GM18498 (cell line): ENCODE results near the gene PHLPP1.
"Not testable (repeated sequence)": the region's sequence is repeated elsewhere in the genome, so short reads cannot be mapped to it uniquely, and the experiment has no call there.

Experiments
- ATAC-seq: cut with Tn5 transposase; IDR thresholded peaks from one replicate; pipeline ENCODE4 v1.9.1; 2021; ENCODE audit warnings: mild to moderate bottlenecking, moderate library complexity; ENCODE audit not compliant: unreplicated experiment

The PHLPP1 gene

DNA sequence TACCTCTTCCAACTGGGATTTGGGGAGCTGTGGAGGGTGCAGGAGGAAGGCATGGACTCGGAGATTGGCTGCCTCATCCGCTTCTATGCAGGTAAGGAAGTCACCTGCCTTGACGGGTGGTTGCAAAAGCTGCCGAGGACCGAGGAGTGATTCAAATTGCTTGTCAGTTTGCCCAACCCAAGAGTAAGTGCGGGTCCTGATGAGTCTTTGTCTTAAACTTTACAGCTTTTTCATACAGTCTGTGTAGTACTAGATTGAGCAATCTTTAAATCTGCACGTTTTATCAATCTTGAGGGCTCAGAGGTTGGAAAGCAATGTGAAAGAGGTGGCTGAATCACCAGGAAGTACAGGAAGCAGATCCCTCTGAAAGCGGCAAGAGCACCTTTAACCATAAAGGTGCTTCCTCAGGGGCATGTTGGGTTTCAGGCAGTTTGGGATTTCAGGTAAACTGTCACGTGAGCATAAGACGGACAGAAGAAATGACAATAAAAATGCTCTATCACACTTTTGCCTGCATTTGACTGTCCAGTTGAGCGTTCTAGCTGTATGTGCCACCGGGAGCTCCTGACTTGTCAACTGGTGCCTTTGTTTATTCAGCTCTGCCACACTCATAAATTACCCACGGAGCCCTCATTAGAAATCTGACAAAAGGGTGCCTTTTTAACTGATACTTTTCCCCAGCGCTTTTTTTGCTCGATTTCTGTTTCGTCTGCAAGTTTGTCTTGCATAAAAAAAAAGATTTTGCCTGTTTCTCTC lies 2.0 kb downstream of the PHLPP1 start:
- no peak for ATAC-seq

DNA sequence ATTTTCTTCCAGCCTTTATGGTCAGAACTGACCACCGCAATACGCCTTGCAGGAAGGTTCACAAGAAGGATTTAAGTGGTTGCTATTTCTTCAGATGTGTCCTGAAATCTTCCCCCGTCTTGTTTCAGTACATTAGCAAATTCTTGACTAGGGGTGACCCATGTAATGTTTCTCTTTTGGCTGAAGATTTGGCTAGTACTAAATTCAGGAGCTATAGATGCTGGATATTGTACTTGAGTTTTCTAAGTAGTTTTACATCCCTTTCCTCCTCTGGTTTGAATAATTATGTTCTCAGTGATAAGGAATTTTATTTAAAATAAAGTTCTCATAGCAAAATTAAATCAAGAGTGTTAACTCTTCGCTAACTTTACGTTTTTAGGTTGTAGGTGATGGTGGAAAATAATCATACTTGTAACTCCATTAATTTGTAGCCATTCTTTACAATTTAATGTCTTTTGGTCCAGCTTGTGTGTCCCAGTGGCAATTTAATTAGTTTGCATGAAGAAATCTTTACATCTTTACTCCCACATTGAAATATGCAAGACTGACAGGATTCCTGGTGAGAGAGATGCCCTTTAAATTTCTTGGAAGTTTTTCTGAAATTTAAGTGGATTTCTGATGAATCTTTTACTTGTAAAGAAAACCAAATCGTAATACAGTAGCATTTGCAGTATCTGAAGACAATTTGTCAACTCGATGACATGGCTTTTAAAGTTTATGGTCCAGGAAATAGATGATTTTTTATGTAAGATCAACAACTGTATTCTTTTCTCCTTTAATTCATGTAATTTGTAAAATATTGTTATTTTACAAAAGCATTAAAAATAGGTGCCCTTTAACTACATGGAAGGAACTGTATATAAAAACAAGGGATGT lies 2.8 kb downstream of the PHLPP1 start:
- ATAC-seq, result no peak

DNA sequence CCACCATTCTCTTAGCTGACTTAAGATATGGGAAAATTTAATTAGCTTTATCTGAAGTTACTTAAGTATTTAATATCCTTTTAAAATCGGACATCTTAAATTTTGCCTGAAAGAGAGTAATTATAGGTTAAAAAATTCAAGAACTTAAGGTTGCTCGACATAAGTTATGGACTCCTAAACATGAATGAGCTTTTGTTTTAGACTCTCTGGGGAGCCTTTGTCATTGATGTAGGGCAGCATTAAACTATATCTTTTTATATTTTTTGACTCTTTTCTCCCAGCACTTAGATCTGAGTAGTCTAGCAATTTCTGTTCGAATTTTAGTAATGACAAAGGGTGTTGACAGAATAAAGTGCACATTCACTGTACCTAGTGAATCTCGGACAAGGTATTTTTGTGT lies 4.7 kb downstream of the PHLPP1 start:
- no peak for ATAC-seq

DNA sequence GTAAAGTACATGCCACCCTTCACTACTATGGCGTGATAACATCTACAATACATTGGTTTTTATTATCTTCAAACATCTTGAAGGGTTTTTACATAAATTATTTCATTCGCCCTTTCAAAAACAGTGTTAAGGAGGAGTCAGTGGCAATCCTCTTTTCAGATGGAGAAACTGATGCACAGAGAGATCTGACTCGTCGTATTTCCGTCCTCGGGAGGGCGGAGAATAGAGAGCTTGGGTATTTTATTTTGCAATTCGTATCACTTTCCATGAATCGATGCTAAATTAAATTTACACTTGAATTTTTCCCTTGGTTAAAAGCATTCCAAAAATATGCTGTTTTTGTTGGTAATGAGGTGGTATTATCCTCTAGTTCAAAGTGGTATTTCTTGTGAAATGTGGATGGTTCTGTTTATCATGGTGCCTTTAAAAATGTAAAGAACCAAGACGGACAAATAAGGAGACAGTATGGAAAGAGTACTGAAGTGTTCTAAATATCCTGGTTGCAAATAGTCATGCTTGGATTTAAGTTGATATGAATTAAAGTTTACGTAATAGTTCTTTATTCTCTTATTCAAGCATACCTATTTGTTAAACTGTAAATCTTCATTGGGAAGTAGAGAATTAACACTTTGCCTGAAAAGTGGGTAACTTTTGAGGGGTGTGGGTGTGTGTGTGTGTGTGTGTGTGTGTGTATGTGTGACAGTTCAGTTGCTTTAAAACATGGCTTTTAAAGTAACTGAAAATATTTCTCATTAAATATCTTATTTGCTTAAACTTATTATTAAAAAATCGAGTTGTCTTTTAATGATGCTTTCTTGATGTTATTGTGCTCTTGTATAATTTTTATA lies 5.6 kb downstream of the PHLPP1 start:
- ATAC-seq, result no peak

DNA sequence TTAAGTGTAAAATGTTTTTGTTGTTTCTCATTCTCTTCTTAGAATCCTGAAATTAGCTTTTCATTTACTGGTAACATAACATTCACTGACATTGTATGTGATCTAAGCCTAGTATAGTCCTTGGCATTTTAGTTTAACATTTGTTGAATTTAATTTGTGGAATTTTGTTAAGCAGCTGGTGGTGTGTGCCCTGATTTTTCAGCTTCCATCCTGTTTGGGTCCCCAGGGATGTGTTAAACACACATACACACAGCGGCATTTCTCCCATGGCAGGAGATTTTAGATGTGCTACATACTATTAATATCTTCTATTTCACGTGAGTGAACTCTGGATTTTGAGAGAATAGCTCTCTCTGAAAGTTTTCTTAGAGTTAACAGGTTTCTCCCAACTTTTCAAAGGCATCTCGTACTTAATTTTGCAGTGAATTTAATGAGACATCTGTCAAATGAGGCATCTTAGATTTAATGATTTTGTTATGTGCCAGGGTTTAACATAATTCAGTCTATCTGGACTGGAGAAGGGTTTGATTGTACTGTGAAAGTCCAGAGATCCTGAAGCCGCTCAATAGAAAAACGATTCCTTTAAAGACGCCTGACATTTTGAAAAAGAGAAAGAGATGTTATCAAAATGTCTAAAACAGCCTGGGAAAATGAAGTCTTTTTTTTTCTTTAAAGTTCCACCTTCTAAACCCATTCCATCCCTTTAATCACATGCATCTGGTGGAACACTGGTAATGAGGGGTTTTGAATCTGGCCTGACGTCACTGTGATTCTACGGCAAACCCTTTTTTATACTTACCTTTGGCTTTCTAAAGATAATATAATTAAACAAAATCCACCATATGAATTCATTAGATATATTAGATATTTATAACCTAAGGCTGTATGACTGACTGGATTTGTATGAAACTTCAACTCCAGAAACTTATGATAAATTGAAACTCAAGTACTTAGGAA lies 6.8 kb downstream of the PHLPP1 start:
- no peak for ATAC-seq

DNA sequence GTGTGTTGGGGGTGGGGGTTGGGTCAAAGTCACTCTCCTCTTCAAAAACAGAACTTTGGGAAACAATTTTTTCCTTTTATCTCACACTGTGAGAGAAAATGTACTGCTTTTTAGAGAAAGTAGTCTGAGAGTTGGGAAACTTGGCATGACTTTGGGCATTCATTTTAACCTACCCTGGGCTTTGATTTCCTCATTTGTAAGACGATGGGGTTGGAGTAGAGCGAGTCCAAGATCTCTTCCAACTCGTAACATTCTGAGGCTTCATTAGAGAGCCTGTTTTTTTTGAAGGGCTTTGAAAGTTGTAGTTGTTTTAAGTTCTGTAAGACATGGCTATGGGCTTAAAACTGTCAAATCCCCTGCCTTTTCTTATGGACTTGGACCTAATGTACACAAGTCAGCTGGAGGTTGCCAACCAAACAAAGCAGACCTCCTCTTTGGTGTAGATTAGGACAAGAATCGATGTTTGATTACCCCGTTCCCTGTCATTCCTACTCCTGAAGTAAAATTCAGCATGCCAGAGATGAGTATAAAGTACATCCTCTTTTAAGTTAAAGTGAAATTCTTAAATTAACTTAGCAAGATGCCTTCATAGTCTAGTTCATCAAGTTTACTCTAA lies 8.4 kb downstream of the PHLPP1 start:
- no peak for ATAC-seq

DNA sequence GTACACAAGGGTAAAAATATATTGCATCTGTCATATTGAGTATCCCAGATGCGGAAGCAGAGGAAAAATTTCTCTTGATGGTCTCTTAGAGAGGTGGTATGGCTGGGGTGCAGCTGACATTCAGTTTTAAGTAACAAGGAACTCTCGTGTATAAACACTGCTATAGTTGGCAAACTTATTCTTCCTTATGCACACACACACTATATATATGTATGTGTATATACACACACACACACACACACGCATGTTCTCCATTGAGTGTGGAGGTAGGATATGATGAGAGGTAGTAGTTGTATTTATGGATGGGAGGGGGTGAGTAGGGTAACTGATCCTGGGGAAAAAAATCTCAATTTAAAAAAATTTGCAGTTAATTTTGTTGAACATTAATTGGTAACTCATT lies 10.6 kb downstream of the PHLPP1 start:
- ATAC-seq, result no peak

DNA sequence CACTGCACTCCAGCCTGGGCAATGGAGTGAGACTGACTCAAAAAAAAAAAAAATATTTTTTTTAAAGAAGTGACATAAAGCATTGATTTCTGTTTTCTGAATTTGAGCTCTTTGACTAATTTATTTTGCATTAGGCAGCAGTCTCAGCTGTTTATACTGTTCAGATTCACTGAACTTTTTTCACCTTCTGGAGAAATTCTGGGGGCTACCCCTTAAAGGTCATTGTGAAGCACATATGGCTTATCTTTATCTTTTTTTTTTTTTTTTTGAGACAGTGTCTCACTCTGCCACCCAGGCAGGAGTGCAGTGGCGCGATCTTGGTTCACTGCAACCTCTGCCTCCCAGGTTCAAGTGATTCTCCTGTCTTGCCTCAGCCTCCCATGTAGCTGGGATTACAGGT lies 12.9 kb downstream of the PHLPP1 start:
- no peak for ATAC-seq

DNA sequence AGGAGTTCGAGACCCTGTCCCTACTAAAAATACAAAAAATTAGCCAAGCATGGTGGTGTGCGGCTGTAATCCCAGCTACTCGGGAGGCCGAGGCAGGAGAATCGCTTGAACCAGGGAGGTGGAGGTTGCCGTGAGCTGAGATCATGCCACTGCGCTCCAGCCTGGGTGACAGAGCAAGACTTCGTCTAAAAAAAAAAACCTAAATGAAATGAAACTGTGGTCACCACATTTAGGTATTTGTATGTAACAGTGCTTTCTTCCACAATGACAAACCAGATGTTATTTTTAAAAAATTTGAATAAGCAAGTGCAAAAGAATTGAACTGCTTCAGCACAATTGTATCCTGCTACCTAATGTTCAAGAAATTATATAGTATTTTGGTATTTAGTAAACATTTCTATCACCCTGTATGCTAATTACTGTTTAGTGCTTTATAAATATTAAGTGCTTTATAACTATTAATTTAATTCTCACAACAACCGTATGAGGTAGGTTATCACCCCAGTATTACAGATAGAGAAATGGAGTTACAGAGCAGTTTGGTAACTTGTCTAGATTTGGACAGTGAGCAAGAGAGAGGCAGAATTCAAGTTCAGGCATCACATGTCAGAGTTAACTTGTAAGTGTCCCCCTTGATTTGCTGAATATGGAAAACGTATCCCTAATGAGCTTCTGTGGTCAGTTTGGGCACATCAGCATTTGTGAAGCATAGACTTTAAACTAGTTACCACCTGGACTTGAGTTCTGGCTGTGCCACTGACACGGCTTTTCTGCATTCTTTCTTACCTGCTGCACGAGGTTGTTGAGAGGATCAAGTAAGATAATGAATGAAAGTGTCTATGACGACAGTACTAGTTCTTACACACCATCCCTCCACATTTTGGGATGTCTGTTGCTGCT lies 14.4 kb downstream of the PHLPP1 start:
- ATAC-seq, result peak; percentile 94

DNA sequence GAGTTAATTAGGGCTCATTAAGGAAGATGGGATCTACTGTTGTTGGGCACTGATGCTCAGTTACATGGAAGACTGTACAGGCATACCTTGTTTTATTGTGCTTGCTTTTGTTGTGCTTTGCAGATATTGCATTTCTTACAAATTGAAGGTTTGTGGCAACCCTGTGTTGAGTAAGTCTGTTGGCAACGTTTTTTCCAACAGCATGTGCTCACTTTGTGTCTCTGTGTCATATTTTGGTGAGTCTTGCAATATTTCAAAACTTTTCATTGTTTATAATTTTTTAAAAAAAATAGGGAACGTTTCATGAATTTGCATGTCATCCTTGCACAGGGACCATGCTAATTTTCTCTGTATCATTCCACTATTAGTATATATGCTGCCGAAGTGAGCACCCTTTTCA lies 15.6 kb downstream of the PHLPP1 start:
- ATAC-seq, result no peak

DNA sequence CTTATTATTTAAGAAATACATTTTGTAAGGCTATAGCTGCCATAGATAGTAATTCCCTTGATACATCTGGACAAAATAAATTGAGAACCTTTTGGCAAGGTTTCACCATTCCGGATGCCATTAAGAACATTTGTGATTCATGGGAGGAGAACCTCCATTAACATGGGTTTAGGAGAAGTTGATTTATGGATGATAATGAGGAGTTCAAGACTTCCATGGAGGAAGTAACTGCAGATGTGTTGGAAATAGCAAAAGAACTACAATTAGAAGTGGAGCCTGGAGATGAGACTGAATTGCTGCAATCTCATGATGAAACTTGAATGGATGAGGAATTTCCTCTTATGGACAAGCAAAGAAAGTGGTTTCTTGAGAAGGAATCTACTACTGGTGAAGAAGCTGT lies 17.3 kb downstream of the PHLPP1 start:
- no peak for ATAC-seq

DNA sequence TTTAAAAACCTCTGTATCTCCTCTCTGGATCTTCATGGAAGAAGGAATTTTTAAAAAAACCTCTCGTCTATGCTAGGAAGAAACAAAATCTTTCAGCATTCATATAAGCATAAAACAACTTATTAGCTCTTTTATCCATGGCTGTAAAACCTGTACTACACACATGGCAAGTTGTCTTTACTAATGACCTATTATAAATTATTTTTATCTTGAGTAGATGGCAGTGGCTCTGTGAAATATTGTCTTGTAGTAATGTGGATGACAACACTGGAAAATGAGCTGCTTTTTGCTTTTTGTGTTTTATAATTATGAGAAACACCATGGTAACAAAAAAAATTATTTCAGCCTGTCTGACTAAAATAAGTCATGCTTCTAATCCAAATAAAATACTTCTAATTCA lies 18.9 kb downstream of the PHLPP1 start:
- no peak for ATAC-seq

DNA sequence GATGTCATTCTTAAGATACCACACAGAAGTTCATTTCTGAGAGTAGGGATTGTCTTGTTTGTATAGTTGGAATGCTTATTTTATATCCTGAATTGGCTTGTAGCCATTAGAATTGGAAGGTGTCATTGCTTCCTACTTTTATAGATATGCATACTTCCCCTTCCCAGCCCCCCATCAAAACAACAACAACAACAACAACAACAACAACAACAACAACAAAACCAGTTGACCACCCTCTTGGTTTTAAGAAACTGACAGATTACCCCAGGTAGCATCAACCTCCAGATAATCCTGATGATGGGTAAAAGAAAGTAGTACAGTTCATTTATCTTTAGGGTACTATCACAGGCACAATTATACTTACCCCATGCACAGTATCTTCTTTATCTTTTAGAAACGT lies 20.0 kb downstream of the PHLPP1 start:
- ATAC-seq, result no peak

DNA sequence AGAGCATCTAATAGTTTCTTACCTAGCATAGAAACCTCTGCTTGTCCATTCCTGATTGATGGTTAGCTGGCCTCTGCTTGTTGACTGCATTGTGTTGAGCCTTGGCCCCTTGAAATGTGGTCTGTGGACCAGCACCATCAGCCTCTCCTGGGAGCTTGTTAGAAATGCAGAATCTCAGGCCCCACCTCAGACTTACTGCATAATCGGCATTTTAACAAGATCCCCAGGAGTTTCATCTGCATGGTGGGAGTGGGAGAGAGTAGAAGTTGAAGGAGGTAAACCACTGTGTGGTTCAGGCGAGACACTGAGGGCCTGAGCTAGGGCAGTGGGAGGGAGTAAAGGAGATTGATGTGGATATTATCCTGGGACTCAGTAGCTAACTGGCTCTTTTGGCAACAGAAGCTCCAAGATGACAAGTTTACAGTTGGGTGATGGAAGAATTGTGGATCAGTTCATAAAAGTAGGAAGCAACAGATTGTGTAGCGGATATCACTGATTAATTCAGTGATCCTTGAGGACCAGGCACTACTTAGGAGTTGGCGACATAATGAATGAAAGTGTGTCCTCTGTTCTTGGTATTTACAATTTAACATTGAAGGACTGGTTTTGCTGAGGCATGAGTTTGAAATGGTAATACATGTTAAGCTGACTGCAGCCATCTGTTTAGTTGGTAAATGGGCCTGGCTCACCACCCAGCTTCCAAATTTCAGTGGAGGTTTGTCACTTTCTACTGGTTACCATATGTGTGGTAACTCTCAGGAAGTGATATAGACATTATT lies 20.9 kb downstream of the PHLPP1 start:
- no peak for ATAC-seq

DNA sequence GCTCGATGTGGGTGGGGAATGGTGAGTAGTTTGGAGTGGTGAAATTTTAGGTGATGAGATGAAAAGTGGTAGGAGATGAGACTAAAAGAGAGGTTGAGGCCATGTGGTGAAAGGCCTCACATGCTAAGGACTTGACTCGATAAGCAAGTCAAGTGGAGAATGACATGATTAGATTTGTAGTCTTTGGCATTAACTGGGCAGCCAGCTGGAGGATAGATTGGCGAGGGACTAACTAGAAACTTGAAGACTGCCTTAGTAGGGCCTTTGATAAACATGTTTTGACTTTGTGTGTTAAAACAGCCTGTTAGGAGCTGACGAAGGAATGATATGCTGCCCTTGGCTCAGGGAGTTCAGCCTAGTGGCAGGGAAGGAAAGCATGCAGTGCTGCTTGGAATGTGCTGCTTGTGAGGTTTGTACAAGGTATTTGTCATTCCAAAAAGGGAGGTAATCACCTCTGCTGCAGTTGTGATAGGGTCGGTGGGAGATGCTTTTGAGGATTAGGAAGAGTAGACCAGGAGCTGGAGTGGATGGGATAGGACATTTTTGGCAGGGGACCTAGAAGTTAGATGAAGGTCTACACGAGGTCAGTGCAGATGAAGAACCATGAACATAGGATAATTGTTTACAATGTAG lies 22.0 kb downstream of the PHLPP1 start:
- no peak for ATAC-seq

DNA sequence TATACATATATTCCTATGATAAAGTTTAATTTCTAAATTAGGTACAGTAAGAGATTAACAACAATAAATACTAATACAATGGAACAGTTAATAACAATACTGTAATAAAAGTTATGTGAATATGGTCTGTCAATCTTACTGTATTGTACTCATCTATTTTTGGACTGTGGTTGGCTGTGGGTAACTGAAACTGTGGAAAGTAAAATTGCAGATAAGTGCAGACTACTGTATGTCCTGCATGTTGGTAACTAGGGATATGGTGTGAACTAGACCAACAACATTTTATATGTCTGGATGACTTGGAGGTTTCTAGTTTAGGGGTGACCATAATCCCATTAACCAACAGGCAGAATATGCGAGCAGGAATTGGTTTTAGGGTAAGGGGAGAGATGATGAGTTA lies 23.3 kb downstream of the PHLPP1 start:
- no peak for ATAC-seq

DNA sequence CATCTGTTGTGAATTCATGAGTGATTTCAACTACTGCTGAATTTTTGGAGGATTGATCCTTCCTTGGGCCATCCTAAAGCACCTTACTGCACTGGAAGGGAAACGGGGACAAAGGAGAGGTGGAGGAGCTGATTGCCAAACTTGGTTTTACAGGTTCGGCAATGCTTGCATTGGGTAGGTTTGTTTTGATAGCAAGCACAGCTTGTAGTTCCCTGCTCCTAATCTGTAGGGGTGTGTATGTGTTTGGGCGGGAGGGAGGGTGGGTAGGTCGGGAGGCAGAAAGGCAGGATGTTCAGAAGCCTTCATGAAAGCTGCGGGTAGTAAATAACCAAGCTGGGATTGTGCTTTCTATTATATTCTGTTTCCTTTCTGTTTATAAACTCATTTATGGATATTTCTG lies 24.6 kb downstream of the PHLPP1 start:
- ATAC-seq, result no peak

DNA sequence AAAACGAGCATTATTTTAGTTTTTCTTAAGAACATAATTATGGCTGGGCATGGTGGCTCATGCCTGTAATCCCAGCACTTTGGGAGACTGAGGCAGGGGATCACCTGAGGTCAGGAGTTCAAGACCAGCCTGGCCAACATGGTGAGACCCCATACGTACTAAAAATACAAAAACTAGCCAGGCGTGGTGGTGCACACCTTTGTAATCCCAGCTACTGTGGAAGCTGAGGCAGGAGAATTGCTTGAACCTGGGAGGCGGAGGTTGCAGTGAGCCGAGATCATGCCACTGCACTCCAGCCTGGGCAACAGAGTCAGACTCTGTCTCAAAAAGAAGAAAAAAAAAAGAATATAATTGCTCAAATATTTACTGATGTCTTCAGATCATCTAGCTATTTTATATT lies 25.3 kb downstream of the PHLPP1 start:
- ATAC-seq, result not testable (repeated sequence)
